Thyroid gland (tissue), 4 donors: Measurements from ENCODE around the gene EIF4ENIF1.
"Not testable (repeated sequence)": the region's sequence is repeated elsewhere in the genome, so short reads cannot be mapped to it uniquely, and the experiment has no call there.

Source experiments
- CTCF ChIP-seq, 6 experiments: fragments of 200-600 bp in 3 of 6; fragments of 450-650 bp in 3 of 6; sonication (generic) in 3 of 6; IDR thresholded peaks; one replicate each; pipeline ENCODE4 v1.5.1; 2016 to 2019; ENCODE audit warnings: antibody characterized with exemption in 6 of 6, mild to moderate bottlenecking in 2 of 6, inconsistent platforms in 1 of 6, moderate library complexity in 1 of 6
- POLR2A ChIP-seq, 2 donors: fragments of 450-650 bp; IDR thresholded peaks; one replicate each; pipeline ENCODE4 v1.6.1; 2017; ENCODE audit warnings: antibody characterized with exemption in 2 of 2, mild to moderate bottlenecking in 2 of 2, moderate library complexity in 1 of 2

DNA sequence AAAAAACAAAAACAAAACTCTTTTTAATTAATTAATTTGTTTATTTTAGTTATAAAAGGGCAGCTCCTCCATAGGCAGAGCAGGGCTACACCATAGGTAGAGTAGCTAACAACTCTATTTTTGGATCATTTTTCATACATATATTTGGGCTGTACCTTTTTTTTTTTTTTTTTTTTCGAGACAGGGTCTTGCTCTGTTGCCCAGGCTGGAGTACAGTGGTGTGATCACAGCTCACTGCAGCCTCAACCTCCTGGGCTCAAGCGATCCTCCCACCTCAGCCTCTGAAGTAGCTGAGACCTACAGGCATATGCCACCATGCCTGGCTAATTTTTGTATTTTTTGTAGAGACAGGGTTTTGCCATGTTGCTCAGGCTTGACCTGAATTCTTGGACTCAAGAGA, 87.3 kb downstream of the EIF4ENIF1 start:
- not testable (repeated sequence) for TF ChIP-seq CTCF, POLR2A (IDR thresholded peaks at IDR 0.05)
